ENCODE results near the gene ACTG2. TPM values are rescaled to one million over a fixed set of nuclear protein-coding genes. Genes with fewer than 3 reads are reported as not detected.
A peak's percentile ranks its signal among the peaks of the same experiment; 100 is the strongest.

The ACTG2 gene
- 100 to 1,000 TPM; 343 to 660 TPM for polyA plus RNA-seq

GRCh38 chr2:73892631-73893329, at the start of gene ACTG2:
Gene ACTG2, plus strand, starts transcription at chr2:73893008. Its CDS starts 8,304 bp downstream, at chr2:73901312.
- 67 to 68% methylated on average over 15 of the region's 15 CpGs for WGBS, 2 donors
- no peaks in the 10 kb centered on the region for H3K4me1 ChIP-seq (ENCODE audit: control insufficient read depth in 2 of 2, insufficient read depth in 2 of 2, low read length in 1 of 2)
- no peaks in the 10 kb centered on the region for H3K27me3 ChIP-seq (ENCODE audit: control insufficient read depth in 1 of 2, insufficient read depth in 2 of 2, low read length in 2 of 2)
- peak within 1 kb of the TSS; percentile 35 to 40 for H3K4me3 ChIP-seq (ENCODE audit: low read depth in 1 of 2, low read length in 2 of 2)
- no peaks in the 10 kb centered on the region for H3K9me3 ChIP-seq (ENCODE audit: control insufficient read depth in 2 of 2, insufficient read depth in 1 of 2, low read depth in 1 of 2, low read length in 1 of 2)
- no peaks in the 10 kb centered on the region for H3K36me3 ChIP-seq (ENCODE audit: control insufficient read depth in 2 of 2, insufficient read depth in 2 of 2, low read length in 1 of 2)
- peak within 1 kb of the TSS; percentile 60 to 86 for H3K27ac ChIP-seq (ENCODE audit: low read depth in 2 of 2, low read length in 1 of 2)

DNA sequence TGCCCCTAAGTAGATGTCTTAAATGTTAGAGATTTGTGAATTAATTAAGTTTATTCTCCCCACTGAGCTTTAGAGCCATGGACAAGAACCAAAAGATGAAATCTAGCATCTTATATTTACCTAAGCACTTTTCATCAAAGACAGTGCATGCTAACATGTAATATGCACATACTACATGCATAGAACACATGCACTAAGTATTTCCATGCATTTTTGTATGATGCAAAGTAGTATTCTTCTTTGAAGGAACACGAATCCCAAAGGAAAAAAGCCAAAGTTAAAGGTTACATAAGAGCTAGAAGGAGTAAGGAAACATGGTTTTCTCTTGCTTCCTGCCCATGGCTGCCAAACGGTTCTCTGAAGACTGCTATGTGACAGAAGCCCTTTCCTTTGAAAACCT, 48.7 kb upstream of the ACTG2 start:
- Histone ChIP-seq H3K4me3 (ENCODE audit: low read depth in 1 of 2, low read length in 2 of 2) (no peak overlapping the region), H3K36me3 (ENCODE audit: control insufficient read depth in 2 of 2, insufficient read depth in 2 of 2, low read length in 1 of 2) (peaks cover 2 to 10% of the 10 kb centered on the region in 2 donors), H3K27ac (ENCODE audit: low read depth in 2 of 2, low read length in 1 of 2) (no peak overlapping the region), H3K4me1 (ENCODE audit: control insufficient read depth in 2 of 2, insufficient read depth in 2 of 2, low read length in 1 of 2) (no peaks in the 10 kb centered on the region), H3K27me3 (ENCODE audit: control insufficient read depth in 1 of 2, insufficient read depth in 2 of 2, low read length in 2 of 2) (no peaks in the 10 kb centered on the region), H3K9me3 (ENCODE audit: control insufficient read depth in 2 of 2, insufficient read depth in 1 of 2, low read depth in 1 of 2, low read length in 1 of 2) (no peaks in the 10 kb centered on the region)
- 46 to 55% methylated on average over 2 of the region's 2 CpGs for WGBS, 2 donors

DNA sequence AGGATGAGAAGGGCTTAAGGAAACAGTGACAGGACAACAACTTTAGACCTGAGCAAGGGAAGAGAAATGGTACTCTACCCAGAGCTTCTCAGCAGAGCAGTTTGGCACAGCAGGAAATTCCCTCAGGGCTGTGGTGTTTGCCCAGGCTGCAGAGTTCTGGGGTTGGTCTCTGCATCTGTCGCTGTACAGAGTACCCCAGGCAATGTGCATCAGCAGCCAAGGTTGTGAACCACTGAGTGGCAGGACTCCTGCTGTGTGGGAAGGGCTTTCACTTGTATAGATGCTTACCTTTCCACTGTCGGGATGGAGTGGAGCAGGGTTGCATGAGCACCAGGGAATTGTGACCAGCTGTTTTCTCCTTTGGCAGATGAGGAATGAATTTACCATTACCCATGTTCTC, 42.8 kb upstream of the ACTG2 start:
- Histone ChIP-seq H3K27ac (ENCODE audit: low read depth in 2 of 2, low read length in 1 of 2) (peak overlapping the region; percentile 18 to 28), H3K4me1 (ENCODE audit: control insufficient read depth in 2 of 2, insufficient read depth in 2 of 2, low read length in 1 of 2) (no peaks in the 10 kb centered on the region), H3K27me3 (ENCODE audit: control insufficient read depth in 1 of 2, insufficient read depth in 2 of 2, low read length in 2 of 2) (no peaks in the 10 kb centered on the region), H3K4me3 (ENCODE audit: low read depth in 1 of 2, low read length in 2 of 2) (no peak overlapping the region), H3K36me3 (ENCODE audit: control insufficient read depth in 2 of 2, insufficient read depth in 2 of 2, low read length in 1 of 2) (peaks cover 12 to 25% of the 10 kb centered on the region in 2 donors), H3K9me3 (ENCODE audit: control insufficient read depth in 2 of 2, insufficient read depth in 1 of 2, low read depth in 1 of 2, low read length in 1 of 2) (no peaks in the 10 kb centered on the region)
- 75 to 78% methylated on average over 2 of the region's 2 CpGs for WGBS, 2 donors

DNA sequence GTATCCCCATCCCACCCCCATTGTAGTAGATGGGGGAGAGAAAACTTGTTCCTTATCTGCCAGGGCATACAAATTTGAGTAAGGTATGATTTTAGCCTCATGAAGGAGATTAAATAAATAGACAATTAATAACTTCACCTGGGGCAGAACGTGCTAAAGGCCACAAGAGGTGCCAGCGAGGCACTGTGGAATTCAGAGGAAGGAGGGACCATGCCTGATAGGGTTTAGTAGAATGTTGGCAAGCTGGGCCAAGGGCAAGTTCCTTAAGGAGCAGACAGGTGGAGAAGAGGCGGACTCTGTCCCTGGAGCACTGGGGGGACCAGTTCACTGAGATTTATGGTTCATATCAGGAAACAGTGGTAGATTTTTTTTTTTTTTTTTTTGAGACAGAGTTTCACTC, 41.5 kb upstream of the ACTG2 start:
- Histone ChIP-seq H3K4me3 (ENCODE audit: low read depth in 1 of 2, low read length in 2 of 2) (no peak overlapping the region), H3K36me3 (ENCODE audit: control insufficient read depth in 2 of 2, insufficient read depth in 2 of 2, low read length in 1 of 2) (peaks cover 17 to 29% of the 10 kb centered on the region in 2 donors), H3K4me1 (ENCODE audit: control insufficient read depth in 2 of 2, insufficient read depth in 2 of 2, low read length in 1 of 2) (no peaks in the 10 kb centered on the region), H3K27ac (ENCODE audit: low read depth in 2 of 2, low read length in 1 of 2) (no peak overlapping the region), H3K9me3 (ENCODE audit: control insufficient read depth in 2 of 2, insufficient read depth in 1 of 2, low read depth in 1 of 2, low read length in 1 of 2) (no peaks in the 10 kb centered on the region), H3K27me3 (ENCODE audit: control insufficient read depth in 1 of 2, insufficient read depth in 2 of 2, low read length in 2 of 2) (no peaks in the 10 kb centered on the region)
- 48 to 66% methylated on average over 3 of the region's 3 CpGs for WGBS, 2 donors

DNA sequence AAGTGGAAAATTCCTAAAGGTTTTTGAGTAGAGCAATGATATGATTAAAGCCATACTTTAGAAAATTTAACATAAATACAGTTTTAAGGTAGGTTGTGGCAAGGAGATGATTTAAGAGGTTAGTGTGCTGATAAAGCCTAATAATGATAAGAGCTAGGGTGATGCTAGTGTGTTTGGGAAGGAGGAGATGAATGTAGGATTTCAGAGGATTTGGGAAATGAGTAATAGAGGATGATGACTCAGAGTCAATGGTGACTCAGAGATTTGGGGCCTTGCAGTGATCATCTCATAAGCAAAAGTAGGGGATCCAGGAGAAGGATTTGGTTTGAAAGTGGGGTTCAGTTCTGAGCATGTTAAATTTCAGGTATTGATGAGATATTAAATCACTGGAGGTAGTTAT, 40.8 kb upstream of the ACTG2 start:
- peaks cover 17 to 35% of the 10 kb centered on the region in 2 donors for H3K36me3 ChIP-seq (ENCODE audit: control insufficient read depth in 2 of 2, insufficient read depth in 2 of 2, low read length in 1 of 2)

GRCh38 chr2:73855526-73855925, 37.3 kb upstream of the ACTG2 start:
- Histone ChIP-seq H3K4me3 (ENCODE audit: low read depth in 1 of 2, low read length in 2 of 2) (no peak overlapping the region), H3K4me1 (ENCODE audit: control insufficient read depth in 2 of 2, insufficient read depth in 2 of 2, low read length in 1 of 2) (no peaks in the 10 kb centered on the region), H3K36me3 (ENCODE audit: control insufficient read depth in 2 of 2, insufficient read depth in 2 of 2, low read length in 1 of 2) (peaks cover 21 to 26% of the 10 kb centered on the region in 2 donors), H3K9me3 (ENCODE audit: control insufficient read depth in 2 of 2, insufficient read depth in 1 of 2, low read depth in 1 of 2, low read length in 1 of 2) (no peaks in the 10 kb centered on the region), H3K27ac (ENCODE audit: low read depth in 2 of 2, low read length in 1 of 2) (no peak overlapping the region), H3K27me3 (ENCODE audit: control insufficient read depth in 1 of 2, insufficient read depth in 2 of 2, low read length in 2 of 2) (no peaks in the 10 kb centered on the region)
- 88 to 92% methylated on average over 2 of the region's 2 CpGs for whole genome bisulfite sequencing, 2 donors

More for the DNA sequence above, 40.8 kb upstream of the ACTG2 start:
- no peak overlapping the region for H3K4me3 ChIP-seq (ENCODE audit: low read depth in 1 of 2, low read length in 2 of 2)
- no peaks in the 10 kb centered on the region for H3K27me3 ChIP-seq (ENCODE audit: control insufficient read depth in 1 of 2, insufficient read depth in 2 of 2, low read length in 2 of 2)
- H3K27ac ChIP-seq (ENCODE audit: low read depth in 2 of 2, low read length in 1 of 2): no peak overlapping the region
- no peaks in the 10 kb centered on the region for H3K4me1 ChIP-seq (ENCODE audit: control insufficient read depth in 2 of 2, insufficient read depth in 2 of 2, low read length in 1 of 2)
- no peaks in the 10 kb centered on the region for H3K9me3 ChIP-seq (ENCODE audit: control insufficient read depth in 2 of 2, insufficient read depth in 1 of 2, low read depth in 1 of 2, low read length in 1 of 2)

DNA sequence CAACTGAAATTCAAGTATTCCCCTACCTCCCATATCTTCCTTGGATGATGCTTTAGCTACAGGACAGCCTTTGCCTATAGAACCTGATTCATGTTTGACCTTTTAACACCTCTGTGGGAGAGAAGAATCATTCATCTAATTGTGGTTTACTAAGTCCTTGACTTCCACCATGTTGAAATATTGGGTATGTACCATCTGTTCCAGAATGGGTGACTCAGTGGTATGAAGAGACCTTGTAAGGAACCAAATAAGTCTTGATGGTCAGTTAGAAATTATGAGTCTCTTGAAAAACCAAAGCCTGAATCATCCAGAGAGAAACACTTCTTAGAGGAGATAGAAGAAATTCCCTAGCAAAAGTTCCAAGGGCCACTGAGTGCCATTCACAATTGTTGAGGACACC, 36.6 kb upstream of the ACTG2 start:
- Histone ChIP-seq H3K27ac (ENCODE audit: low read depth in 2 of 2, low read length in 1 of 2) (no peak overlapping the region), H3K36me3 (ENCODE audit: control insufficient read depth in 2 of 2, insufficient read depth in 2 of 2, low read length in 1 of 2) (peaks cover 21 to 26% of the 10 kb centered on the region in 2 donors)

DNA sequence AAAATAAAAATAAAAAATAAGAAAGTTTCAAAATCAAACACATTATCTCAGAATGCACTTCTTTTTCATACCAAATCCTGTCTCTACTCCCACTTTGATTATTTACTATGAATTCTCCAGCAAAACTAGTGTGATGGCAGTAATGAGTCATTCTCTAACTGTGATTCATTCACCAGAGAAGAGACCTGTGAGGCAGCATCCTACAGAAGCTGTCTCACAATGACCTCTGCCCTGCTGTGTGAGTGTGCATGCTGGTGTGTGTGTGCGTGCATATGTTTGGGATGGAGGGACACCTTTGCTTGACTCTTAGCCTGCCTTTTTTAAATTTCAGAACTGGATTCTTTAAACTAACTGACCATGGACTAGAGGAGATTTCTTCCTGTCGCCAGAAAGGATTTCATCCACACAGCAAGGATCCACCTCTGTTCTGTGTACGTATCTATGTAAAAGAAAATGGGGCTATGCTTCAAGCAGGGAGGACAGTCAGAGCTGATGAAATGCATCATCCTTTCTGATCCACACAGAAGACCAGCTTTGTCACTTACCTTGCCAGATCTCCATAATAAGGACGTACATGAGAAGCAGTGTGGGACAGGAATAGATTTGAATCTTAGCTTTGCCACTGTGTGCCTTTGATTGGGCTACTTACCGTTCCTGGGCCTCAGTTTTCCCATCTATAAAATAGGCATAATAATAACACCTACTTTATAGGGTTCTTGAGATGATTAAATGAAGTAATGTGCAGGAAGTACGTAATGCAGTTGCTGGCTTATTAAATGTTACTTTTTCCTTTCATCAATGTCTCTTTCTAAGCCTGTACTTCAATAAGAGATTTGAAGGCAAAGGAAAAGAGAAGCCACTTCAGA, 32.9 kb upstream of the ACTG2 start:
- Histone ChIP-seq H3K27ac (ENCODE audit: low read depth in 2 of 2, low read length in 1 of 2) (no peak overlapping the region), H3K4me3 (ENCODE audit: low read depth in 1 of 2, low read length in 2 of 2) (no peak overlapping the region), H3K27me3 (ENCODE audit: control insufficient read depth in 1 of 2, insufficient read depth in 2 of 2, low read length in 2 of 2) (no peaks in the 10 kb centered on the region), H3K36me3 (ENCODE audit: control insufficient read depth in 2 of 2, insufficient read depth in 2 of 2, low read length in 1 of 2) (peaks cover 18 to 26% of the 10 kb centered on the region in 2 donors), H3K9me3 (ENCODE audit: control insufficient read depth in 2 of 2, insufficient read depth in 1 of 2, low read depth in 1 of 2, low read length in 1 of 2) (no peaks in the 10 kb centered on the region), H3K4me1 (ENCODE audit: control insufficient read depth in 2 of 2, insufficient read depth in 2 of 2, low read length in 1 of 2) (no peaks in the 10 kb centered on the region)
- 87 to 88% methylated on average over 6 of the region's 6 CpGs for WGBS, 2 donors

More for the DNA sequence above, 36.6 kb upstream of the ACTG2 start:
- no peaks in the 10 kb centered on the region for H3K9me3 ChIP-seq (ENCODE audit: control insufficient read depth in 2 of 2, insufficient read depth in 1 of 2, low read depth in 1 of 2, low read length in 1 of 2)
- no peak overlapping the region for H3K4me3 ChIP-seq (ENCODE audit: low read depth in 1 of 2, low read length in 2 of 2)
- no peaks in the 10 kb centered on the region for H3K4me1 ChIP-seq (ENCODE audit: control insufficient read depth in 2 of 2, insufficient read depth in 2 of 2, low read length in 1 of 2)
- H3K27me3 ChIP-seq (ENCODE audit: control insufficient read depth in 1 of 2, insufficient read depth in 2 of 2, low read length in 2 of 2): no peaks in the 10 kb centered on the region

DNA sequence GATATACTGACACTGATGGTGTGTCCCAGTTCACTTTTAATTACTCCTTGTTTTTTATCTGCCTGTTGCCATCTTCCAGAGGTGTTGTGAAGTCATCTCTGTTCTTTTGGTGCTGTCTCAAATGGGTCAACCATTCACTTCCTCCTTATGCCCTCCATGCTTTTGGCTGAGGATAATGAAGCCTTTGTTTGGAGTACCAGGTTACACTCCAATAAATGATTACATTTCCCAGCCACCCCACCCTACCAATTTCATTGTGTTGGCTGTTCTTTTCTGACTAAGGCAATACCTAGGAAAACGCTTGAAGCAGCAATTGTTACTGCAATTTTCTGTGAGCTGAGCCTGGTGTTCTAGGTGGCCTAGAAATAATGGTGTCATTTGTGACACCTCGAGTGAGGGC, 29.8 kb upstream of the ACTG2 start:
- WGBS, 2 donors: 63 to 85% methylated on average over 2 of the region's 2 CpGs
- no peaks in the 10 kb centered on the region for H3K4me1 ChIP-seq (ENCODE audit: control insufficient read depth in 2 of 2, insufficient read depth in 2 of 2, low read length in 1 of 2)
- H3K27ac ChIP-seq (ENCODE audit: low read depth in 2 of 2, low read length in 1 of 2): no peak overlapping the region
- no peaks in the 10 kb centered on the region for H3K9me3 ChIP-seq (ENCODE audit: control insufficient read depth in 2 of 2, insufficient read depth in 1 of 2, low read depth in 1 of 2, low read length in 1 of 2)
- H3K4me3 ChIP-seq (ENCODE audit: low read depth in 1 of 2, low read length in 2 of 2): no peak overlapping the region
- H3K36me3 ChIP-seq (ENCODE audit: control insufficient read depth in 2 of 2, insufficient read depth in 2 of 2, low read length in 1 of 2): peaks cover 6 to 20% of the 10 kb centered on the region in 2 donors
- no peaks in the 10 kb centered on the region for H3K27me3 ChIP-seq (ENCODE audit: control insufficient read depth in 1 of 2, insufficient read depth in 2 of 2, low read length in 2 of 2)
